Activated CD8-positive, alpha-beta memory T cell treated with anti-CD3 and anti-CD28 coated beads, Interleukin-2, amount 50 U/mL, for 1 hour (primary cell): Measurements from ENCODE around the gene ASIC2.

Experiments
- DNase-seq: peaks from one replicate; pipeline ENCODE4 v3.0.0-alpha.2; 2020; ENCODE audit errors: extremely low read depth

The ASIC2 gene

GRCh38 chr17:33292981-33293867 is at the start of gene ASIC2:
TSS of gene ASIC2 (minus strand) at chr17:33293295.
- DNase-seq, result no peak

DNA sequence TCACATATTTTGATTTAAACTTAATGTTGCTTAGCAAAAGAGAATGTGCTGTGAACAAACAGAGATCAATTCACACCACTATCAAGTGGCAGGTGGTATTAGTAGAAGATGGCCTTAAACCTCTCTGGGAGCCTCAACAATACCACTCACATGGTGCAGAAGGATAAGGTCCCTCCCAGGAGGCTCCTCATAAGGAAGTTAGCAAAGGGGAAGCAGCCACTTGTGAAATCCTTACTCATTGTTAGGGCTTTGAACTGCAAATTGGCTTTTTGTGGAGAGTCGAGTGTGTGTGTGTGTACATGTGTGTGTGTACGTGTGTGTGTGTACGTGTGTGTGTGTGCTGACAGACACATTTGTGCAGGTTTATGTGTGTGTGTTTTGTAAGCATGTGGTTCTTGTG is 48.9 kb upstream of the ASIC2 start:
- no peak for DNase-seq

DNA sequence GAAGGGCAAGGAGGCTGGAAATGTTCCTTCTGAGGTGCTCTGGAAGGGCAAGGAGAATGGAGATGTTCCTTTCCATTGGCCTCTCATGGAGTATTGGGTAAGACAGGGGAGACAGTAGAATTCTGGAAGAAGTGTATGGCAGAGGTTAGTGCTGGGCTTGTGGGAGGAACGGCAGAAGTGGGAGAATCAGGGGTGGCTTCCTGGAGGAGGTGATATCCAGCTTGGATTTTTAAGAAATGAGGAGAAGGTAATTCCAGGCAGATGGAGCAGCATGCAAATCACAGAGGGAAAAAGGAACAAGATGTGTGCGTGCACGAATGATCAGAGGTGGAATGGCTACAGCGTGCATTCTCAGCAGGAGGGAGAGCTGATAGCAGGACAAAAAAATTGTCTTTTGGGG is 45.1 kb upstream of the ASIC2 start:
- DNase-seq, result no peak

DNA sequence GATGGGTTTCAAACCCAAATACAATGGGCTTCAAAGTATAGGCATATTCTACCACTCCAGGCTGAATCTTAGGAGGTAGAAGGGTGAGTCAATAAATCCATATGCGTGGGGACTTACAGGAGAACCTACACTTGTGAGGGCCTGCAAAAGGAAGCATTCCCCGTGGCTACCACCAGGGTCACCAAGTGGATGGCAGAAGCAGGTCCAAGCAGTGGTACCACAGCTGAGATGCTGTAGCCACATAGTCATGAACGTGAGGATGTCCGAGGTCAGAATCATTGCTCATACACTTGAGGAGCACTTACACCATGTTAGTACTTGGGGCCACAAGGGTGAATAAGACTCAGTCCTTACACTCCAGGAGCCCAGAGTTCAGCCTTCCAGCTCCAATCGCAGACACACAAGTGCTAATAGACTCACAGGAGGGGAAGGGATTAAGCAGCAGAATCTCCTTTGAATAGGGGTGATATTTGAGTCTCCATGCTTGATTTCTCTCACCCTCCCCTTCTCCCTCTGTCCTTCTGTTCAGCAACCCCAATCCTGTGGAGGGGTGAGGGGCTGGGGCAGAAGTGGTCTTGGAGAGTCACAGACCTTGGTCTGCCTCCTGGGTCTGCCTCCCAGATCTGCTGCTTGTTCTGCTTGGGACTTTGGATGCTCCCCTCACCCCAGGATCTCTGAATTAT is 42.5 kb upstream of the ASIC2 start:
- DNase-seq, result no peak

- no peak for DNase-seq
Observed at GRCh38 chr17:33334703-33335102, 41.6 kb upstream of the ASIC2 start.

DNA sequence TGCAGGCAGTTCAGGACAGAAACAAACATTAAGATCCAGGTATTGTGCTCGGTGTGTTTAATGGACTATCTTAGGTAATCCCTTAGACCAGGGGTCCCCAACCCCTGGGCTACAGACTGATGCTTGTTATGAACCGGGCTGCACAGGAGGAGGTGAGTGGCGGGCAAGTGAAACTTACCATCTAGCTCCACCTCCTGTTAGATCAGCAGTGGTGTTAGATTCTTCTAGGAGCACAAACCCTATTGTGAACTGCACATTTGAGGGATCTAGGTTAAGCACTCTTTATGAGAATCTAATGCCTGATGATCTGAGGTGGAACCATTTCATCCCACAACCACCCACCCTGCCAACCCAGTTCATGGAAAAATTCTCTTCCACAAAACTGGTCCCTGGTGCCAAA is 37.8 kb upstream of the ASIC2 start:
- no peak for DNase-seq

- no peak for DNase-seq
Observed at GRCh38 chr17:33328129-33328528, 35.0 kb upstream of the ASIC2 start.

DNA sequence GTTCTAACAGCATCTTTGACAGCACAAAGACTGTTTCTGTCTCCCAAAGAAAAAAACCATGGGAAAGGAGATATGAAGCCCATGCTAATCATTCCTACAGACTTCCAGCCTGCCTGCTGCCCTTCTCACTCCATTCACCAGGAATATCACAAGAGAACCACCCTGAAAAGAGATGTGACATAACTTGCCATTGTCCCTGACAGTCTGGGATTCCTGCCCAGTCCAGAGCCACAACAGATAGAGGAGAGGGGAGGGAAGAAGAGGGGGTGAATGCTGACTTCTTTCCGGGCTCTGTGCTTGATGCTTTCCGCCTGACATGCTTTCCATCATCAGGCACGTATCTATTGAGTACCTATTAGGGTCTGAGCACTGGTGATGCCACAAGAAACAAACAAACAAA is 31.6 kb upstream of the ASIC2 start:
- no peak for DNase-seq

GRCh38 chr17:33322063-33322462 is 29.0 kb upstream of the ASIC2 start:
- DNase-seq, result no peak

DNA sequence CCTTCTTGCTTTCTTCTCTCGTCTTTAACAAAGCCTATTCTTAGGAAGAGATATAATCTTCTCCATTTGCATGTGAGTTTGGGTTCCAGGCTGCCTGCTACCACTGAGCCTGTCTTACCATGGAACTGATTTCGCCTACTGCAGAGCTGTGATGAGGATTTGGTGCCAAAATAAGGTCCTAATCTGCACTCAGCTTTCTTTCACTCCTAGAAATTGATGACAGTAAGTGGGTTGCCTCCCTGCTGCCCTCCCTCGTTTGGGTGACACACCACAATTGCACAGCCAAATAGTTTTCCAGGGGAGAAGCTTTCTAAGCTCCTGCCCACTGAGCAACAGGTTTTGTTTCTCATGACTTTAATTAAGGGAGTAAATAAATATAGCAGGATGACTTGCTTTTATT is 25.1 kb upstream of the ASIC2 start:
- no peak for DNase-seq

DNA sequence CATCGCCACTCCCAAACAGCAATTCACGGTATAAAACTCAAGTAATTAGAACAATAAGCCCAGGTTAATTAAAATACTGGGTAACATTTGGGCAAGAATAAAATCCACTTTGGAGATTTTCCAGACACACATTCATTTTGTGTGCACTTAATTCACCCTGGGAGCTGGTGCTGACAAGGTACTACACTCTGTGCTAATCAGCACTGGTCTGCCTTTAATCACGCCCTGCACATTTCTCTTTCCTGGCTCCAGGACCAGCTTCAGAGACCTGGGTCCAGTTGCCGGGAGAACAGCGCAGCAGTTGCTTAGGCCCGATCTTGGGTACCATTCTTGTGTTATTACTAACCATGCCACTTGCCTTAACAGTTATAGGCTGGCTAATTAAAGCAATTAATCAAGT is 23.7 kb upstream of the ASIC2 start:
- DNase-seq, result no peak

GRCh38 chr17:33310296-33310695 is 17.2 kb upstream of the ASIC2 start:
- DNase-seq, result no peak

DNA sequence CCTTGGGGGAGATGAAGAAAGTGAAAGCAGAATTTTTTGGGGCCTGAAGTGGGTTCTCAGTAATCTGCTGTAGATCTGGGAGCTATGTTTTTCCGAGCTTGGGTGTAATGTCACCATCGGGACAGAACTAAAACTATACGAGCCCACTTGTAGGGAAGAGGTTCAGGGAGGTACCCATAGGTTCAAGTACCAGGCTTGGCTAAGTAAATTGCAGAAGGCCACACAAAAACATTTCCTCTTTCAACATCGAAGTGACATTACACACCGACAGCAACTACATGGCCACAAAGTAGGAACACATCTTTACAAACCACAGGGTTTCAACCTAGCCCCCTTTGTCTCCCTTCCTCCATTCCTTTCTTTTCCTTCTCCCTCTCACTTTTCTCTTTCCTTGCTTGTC is 10.2 kb upstream of the ASIC2 start:
- DNase-seq, result no peak

GRCh38 chr17:33302394-33302793 is 9.3 kb upstream of the ASIC2 start:
- no peak for DNase-seq

- no peak for DNase-seq
Observed at GRCh38 chr17:33300241-33300640, 7.1 kb upstream of the ASIC2 start.

GRCh38 chr17:33299115-33299514 is 6.0 kb upstream of the ASIC2 start:
- DNase-seq, result no peak

DNA sequence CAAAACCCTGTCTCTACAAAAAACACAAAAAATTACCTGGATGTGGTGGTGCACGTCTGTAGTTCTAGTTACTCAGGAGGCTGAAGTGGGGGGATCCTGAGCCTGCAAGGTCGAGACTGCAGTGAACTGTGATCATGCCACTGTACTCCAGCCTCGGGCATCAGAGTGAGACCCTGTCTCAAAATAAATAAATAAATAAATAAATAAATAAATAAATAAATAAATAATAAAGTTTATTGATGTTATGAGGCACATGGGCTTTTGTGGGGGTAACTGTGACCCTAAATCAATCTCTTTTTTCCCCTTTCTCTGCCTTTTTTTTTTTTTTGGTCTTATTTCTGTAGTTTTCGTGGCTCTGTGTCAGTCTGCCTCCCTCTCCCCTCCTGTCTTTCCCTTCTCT is 4.5 kb upstream of the ASIC2 start:
- no peak for DNase-seq

DNA sequence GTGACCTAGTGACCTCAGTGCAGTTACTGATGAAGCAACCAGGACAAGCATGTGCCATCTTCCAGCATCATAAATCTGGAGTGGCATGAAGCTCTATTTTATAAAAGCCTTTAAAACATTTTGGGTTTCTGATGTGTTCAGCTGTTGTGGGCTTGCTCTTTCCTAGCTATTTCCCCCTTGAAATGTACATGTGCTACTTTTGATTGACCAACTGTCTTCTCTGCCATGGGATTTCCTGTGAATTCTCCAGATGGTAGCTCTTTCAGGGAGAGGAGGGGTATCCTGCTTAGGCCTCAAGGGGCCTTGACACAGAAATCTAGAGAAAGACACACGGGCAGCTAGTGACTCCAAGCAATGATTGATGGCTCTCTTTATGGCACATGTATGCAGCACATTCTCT is 1.9 kb upstream of the ASIC2 start:
- DNase-seq, result no peak

- DNase-seq, result no peak
Observed at GRCh38 chr17:33292201-33292980, 704 bp downstream of the ASIC2 start.

- no peak for DNase-seq
Observed at GRCh38 chr17:33291248-33292200, 1.6 kb downstream of the ASIC2 start.

DNA sequence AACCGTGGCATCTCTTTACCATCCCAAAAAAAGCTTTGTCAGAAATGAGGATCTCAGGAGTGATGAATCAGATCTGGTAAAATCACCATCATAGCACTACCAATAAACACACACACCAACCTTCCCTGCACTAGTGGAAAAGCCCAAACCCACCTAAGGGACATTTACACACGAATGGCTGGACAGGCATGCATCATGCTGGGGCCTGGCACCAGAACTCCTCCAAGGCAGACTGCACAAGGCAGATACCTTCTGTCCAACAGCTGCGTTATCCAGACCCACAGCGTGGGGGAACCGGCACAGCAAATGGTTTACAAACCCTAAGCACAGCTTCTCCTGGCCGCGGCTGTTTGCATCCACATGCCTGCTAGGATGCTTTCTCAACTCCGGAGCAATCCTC is 2.8 kb downstream of the ASIC2 start:
- no peak for DNase-seq
